H9 (cell line): ENCODE data around the gene TP53INP2. TPM values are rescaled to one million over a fixed set of nuclear protein-coding genes. Genes with fewer than 3 reads are reported as not detected.
A peak's percentile ranks its signal among the peaks of the same experiment; 100 is the strongest.

Experiments used
- DNase-seq: peaks from one replicate; pipeline ENCODE4 v3.0.0-alpha.2; 2017
- H2AFZ ChIP-seq: one replicate; pipeline ENCODE4 v1.6.1; 2013; ENCODE audit warnings: mild to moderate bottlenecking, low read length, control low read depth, moderate library complexity
- H2AK5ac ChIP-seq: 2 replicates; pipeline ENCODE4 v1.6.1; 2013; ENCODE audit warnings: low read length, control low read depth, mixed read lengths; ENCODE audit not compliant: insufficient read length
- H2BK120ac ChIP-seq: one replicate; pipeline ENCODE4 v1.6.1; 2013; ENCODE audit warnings: low read depth, mild to moderate bottlenecking, low read length, control low read depth, inconsistent platforms; ENCODE audit not compliant: poor library complexity, severe bottlenecking
- H2BK12ac ChIP-seq: 2 replicates; pipeline ENCODE4 v1.6.1; 2013; ENCODE audit warnings: low read length, control low read depth, mixed read lengths, low read depth; ENCODE audit not compliant: insufficient read length
- H2BK15ac ChIP-seq: 2 replicates; pipeline ENCODE4 v1.6.1; 2013; ENCODE audit warnings: low read depth, low read length, control low read depth
- H2BK20ac ChIP-seq: one replicate; pipeline ENCODE4 v1.6.1; 2013; ENCODE audit warnings: low read depth, mild to moderate bottlenecking, low read length, control low read depth, inconsistent platforms; ENCODE audit not compliant: poor library complexity, severe bottlenecking
- H2BK5ac ChIP-seq: 2 replicates; pipeline ENCODE4 v1.6.1; 2013; ENCODE audit warnings: low read length, control low read depth, mixed read lengths; ENCODE audit not compliant: insufficient read length
- H3K14ac ChIP-seq: 2 replicates; pipeline ENCODE4 v1.6.1; 2013; ENCODE audit warnings: low read length, control low read depth; ENCODE audit not compliant: insufficient read depth
- H3K18ac ChIP-seq: 2 replicates; pipeline ENCODE4 v1.6.1; 2013; ENCODE audit warnings: low read depth, mild to moderate bottlenecking, mixed read lengths, low read length, control low read depth; ENCODE audit not compliant: insufficient read length
- H3K23ac ChIP-seq: 2 replicates; pipeline ENCODE4 v1.6.1; 2013; ENCODE audit warnings: low read length, control low read depth, mixed read lengths, low read depth; ENCODE audit not compliant: insufficient read length
- H3K23me2 ChIP-seq: 2 replicates; pipeline ENCODE4 v1.6.1; 2013; ENCODE audit warnings: low read depth, mild to moderate bottlenecking, mixed read lengths, low read length, control low read depth; ENCODE audit not compliant: insufficient read length, poor library complexity, severe bottlenecking
- H3K27ac ChIP-seq: 2 replicates; pipeline ENCODE4 v1.5.1; 2013; ENCODE audit warnings: low read length, control low read depth, mixed read lengths, low read depth; ENCODE audit not compliant: insufficient read length
- H3K27me3 ChIP-seq: 2 replicates; pipeline ENCODE4 v1.6.1; 2013; ENCODE audit warnings: low read length, control low read depth, inconsistent platforms; ENCODE audit not compliant: insufficient read depth
- H3K4ac ChIP-seq: 2 replicates; pipeline ENCODE4 v1.6.1; 2013; ENCODE audit warnings: low read depth, mild to moderate bottlenecking, control low read depth, inconsistent platforms, low read length, moderate library complexity
- H3K4me1 ChIP-seq: 2 replicates; pipeline ENCODE4 v1.6.1; 2013; ENCODE audit warnings: low read length, control low read depth, inconsistent platforms; ENCODE audit not compliant: insufficient read depth
- H3K4me2 ChIP-seq: 2 replicates; pipeline ENCODE4 v1.6.1; 2013; ENCODE audit warnings: low read length, control low read depth, mixed read lengths; ENCODE audit not compliant: insufficient read length, insufficient read depth
- H3K56ac ChIP-seq: 2 replicates; pipeline ENCODE4 v1.6.1; 2013; ENCODE audit warnings: low read depth, mild to moderate bottlenecking, mixed read lengths, low read length, control low read depth; ENCODE audit not compliant: insufficient read length
- H3K79me1 ChIP-seq: 2 replicates; pipeline ENCODE4 v1.6.1; 2013; ENCODE audit warnings: low read depth, mild to moderate bottlenecking, moderate library complexity, low read length, control low read depth, inconsistent platforms; ENCODE audit not compliant: insufficient read depth, poor library complexity, severe bottlenecking
- H3K79me2 ChIP-seq: 2 replicates; pipeline ENCODE4 v1.6.1; 2013; ENCODE audit warnings: low read length, control low read depth, inconsistent platforms; ENCODE audit not compliant: insufficient read depth
- H3K9ac ChIP-seq: 2 replicates; pipeline ENCODE4 v1.6.1; 2013; ENCODE audit warnings: low read length, control low read depth, mixed read lengths; ENCODE audit not compliant: insufficient read length; ENCODE audit errors: extremely low read depth
- H3K9me3 ChIP-seq: one replicate; pipeline ENCODE4 v1.6.1; 2013; ENCODE audit warnings: low read depth, low read length, inconsistent platforms; ENCODE audit not compliant: control insufficient read depth
- H3T11ph ChIP-seq: one replicate; pipeline ENCODE4 v1.6.1; 2013; ENCODE audit warnings: mild to moderate bottlenecking, low read length, control low read depth, inconsistent platforms
- H4K20me1 ChIP-seq: one replicate; pipeline ENCODE4 v1.6.1; 2013; ENCODE audit not compliant: control insufficient read depth, insufficient read length, insufficient read depth
- H4K5ac ChIP-seq: 2 replicates; pipeline ENCODE4 v1.6.1; 2013; ENCODE audit warnings: low read depth, mild to moderate bottlenecking, mixed read lengths, low read length, control low read depth; ENCODE audit not compliant: insufficient read length
- H4K8ac ChIP-seq: replicated peaks from 2 replicates; pipeline ENCODE4 v1.6.1; 2013; ENCODE audit warnings: low read length, control low read depth, mixed read lengths, low read depth; ENCODE audit not compliant: insufficient read length
- H4K91ac ChIP-seq: 2 replicates; pipeline ENCODE4 v1.6.1; 2013; ENCODE audit warnings: low read depth, mild to moderate bottlenecking, moderate library complexity, mixed read lengths, low read length, control low read depth; ENCODE audit not compliant: insufficient read length
- H3K27ac Mint-ChIP-seq, 3 experiments: 2 replicates in 2 of 3; 3 replicates in 1 of 3; pipeline ENCODE4 v1.8.0; 2020 to 2021; ENCODE audit warnings: mixed read lengths in 3 of 3, mild to moderate bottlenecking in 1 of 3, moderate library complexity in 1 of 3
- H3K27me3 Mint-ChIP-seq: 2 replicates; pipeline ENCODE4 v1.8.0; 2021; ENCODE audit warnings: low read depth, mild to moderate bottlenecking, moderate library complexity, mixed read lengths
- H3K36me3 Mint-ChIP-seq, 3 experiments: 2 replicates in 2 of 3; 3 replicates in 1 of 3; pipeline ENCODE4 v1.8.0; 2020 to 2021; ENCODE audit warnings: low read depth in 3 of 3, mixed read lengths in 3 of 3; ENCODE audit not compliant: insufficient read depth in 1 of 3
- H3K4me1 Mint-ChIP-seq, 2 experiments: 2 replicates each; pipeline ENCODE4 v1.8.0; 2020; ENCODE audit warnings: mixed read lengths in 2 of 2
- H3K4me3 Mint-ChIP-seq, 2 experiments: 2 replicates in 1 of 2; 3 replicates in 1 of 2; pipeline ENCODE4 v1.8.0; 2020 to 2021; ENCODE audit warnings: mild to moderate bottlenecking in 2 of 2, mixed read lengths in 2 of 2, moderate library complexity in 1 of 2
- H3K9me3 Mint-ChIP-seq, 2 experiments: 2 replicates in 1 of 2; 3 replicates in 1 of 2; pipeline ENCODE4 v1.8.0; 2020; ENCODE audit warnings: mild to moderate bottlenecking in 2 of 2, mixed read lengths in 2 of 2, moderate library complexity in 1 of 2
- CTCF ChIP-seq: fragments of 200-600 bp; sonication (generic); conservative IDR thresholded peaks from 3 replicates; pipeline ENCODE4 v1.8.0; 2021; ENCODE audit warnings: antibody characterized with exemption, mild to moderate bottlenecking
- WGBS: extraction: QIAGEN DNeasy Blood & Tissue Kit; methylation state at CpG from one replicate; pipeline ENCODE4 v1.1.7; 2013; ENCODE audit warnings: missing lambda C conversion rate, low lambda C conversion rate, mixed read lengths; ENCODE audit not compliant: insufficient read length; ENCODE audit errors: extremely low coverage; 5-methylcytosine and 5-hydroxymethylcytosine counted together
- total RNA-seq: library from RNA; stranded (reverse); gene quantifications from 2 replicates; pipeline ENCODE4 v1.2.1, GENCODE V29; 2021

The TP53INP2 gene
- total RNA-seq, 1 experiment from 2014 or later: 8.0 TPM

GRCh38 chr20:34675993-34676641, 28.0 kb upstream of the TP53INP2 start:
- Histone ChIP-seq H3K56ac (no peak overlapping the region), H3K79me2 (peaks cover 5% of the 10 kb centered on the region; the same call in 1 of the 2 replicates), H3K4ac (no peak overlapping the region), H3K4me1 (no peaks in the 10 kb centered on the region; the same call in 1 of the 2 replicates), H3K9ac (peak overlapping the region; percentile 28), H2AFZ (peak overlapping the region; percentile 80), H2AK5ac (no peak overlapping the region), H3K18ac (no peak overlapping the region), H3K27me3 (no peaks in the 10 kb centered on the region), H4K5ac (no peak overlapping the region), H2BK120ac (no peak overlapping the region), H2BK15ac (no peak overlapping the region), H3K23ac (no peak overlapping the region), H2BK12ac (no peak overlapping the region), H4K20me1 (no peaks in the 10 kb centered on the region), H4K8ac (no peak overlapping the region), H3K27ac (no peak overlapping the region), H3K4me2 (peak overlapping the region; percentile 98), H3K23me2 (peaks cover 4% of the 10 kb centered on the region), H4K91ac (no peak overlapping the region), H2BK5ac (no peak overlapping the region), H3K14ac (no peak overlapping the region), H2BK20ac (no peak overlapping the region), H3T11ph (no peak overlapping the region), H3K79me1 (peaks cover 5% of the 10 kb centered on the region), H3K9me3 (no peaks in the 10 kb centered on the region)
- H3K27me3 Mint-ChIP-seq: no peaks in the 10 kb centered on the region
- no peaks in the 10 kb centered on the region for H3K9me3 Mint-ChIP-seq
- no CpG with 5 or more reads among the region's 14 CpGs for WGBS
- no peak for TF ChIP-seq CTCF
- H3K36me3 Mint-ChIP-seq: no peaks in the 10 kb centered on the region
- H3K4me1 Mint-ChIP-seq: peaks cover 8 to 9% of the 10 kb centered on the region in 2 experiments
- DNase-seq: no peak
- H3K27ac Mint-ChIP-seq: peak overlapping the region; percentile 87 to 95 (median 92); a peak in 6 of 7 replicates
- H3K4me3 Mint-ChIP-seq: peak overlapping the region; percentile 89 to 95
